Psoas muscle (tissue), 8 donors: Measurements from ENCODE around the gene SLC1A2. TPM values are rescaled to one million over a fixed set of nuclear protein-coding genes. Genes with fewer than 3 reads are reported as not detected.

Experiments used
- ATAC-seq, 4 donors: fragments of 200-7000 bp; cut with Tn5 transposase; one replicate each; pipeline ENCODE4 v1.9.1; 2020; ENCODE audit warnings: moderate library complexity in 3 of 4, mild to moderate bottlenecking in 2 of 4
- DNase-seq, 2 donors: peaks; one replicate each; pipeline ENCODE4 v3.0.0-alpha.2; 2020
- H3K27ac ChIP-seq: fragments of 200-600 bp; one replicate; pipeline ENCODE4 v1.8.0; 2022
- H3K27me3 ChIP-seq, 3 donors: fragments of 200-600 bp in 1 of 3; one replicate each; pipeline versions ENCODE4 v1.6.1 to v1.8.0; 2013 to 2022; ENCODE audit warnings: low read length in 2 of 3, mild to moderate bottlenecking in 2 of 3, moderate library complexity in 1 of 3; ENCODE audit not compliant: insufficient read depth in 3 of 3
- H3K36me3 ChIP-seq, 2 donors: fragments of 200-600 bp in 1 of 2; one replicate each; pipeline versions ENCODE4 v1.6.1 to v1.8.0; 2013 to 2022; ENCODE audit warnings: low read depth in 1 of 2, mild to moderate bottlenecking in 1 of 2, moderate library complexity in 1 of 2; ENCODE audit not compliant: insufficient read depth in 1 of 2
- H3K4me1 ChIP-seq: fragments of 200-600 bp; one replicate; pipeline ENCODE4 v1.8.0; 2022
- H3K4me3 ChIP-seq: fragments of 200-600 bp; one replicate; pipeline ENCODE4 v1.8.0; 2022; ENCODE audit warnings: mild to moderate bottlenecking
- H3K9me3 ChIP-seq: fragments of 200-600 bp; one replicate; pipeline ENCODE4 v1.8.0; 2022
- WGBS, 3 donors: extraction: QIAGEN DNeasy Blood & Tissue Kit; methylation state at CpG; one replicate each; pipeline versions ENCODE4 v1.1.6 to v1.1.7; 2013; 5-methylcytosine and 5-hydroxymethylcytosine counted together
- intact Hi-C, 2 donors: fragments of 100-400 bp; cut with DNase I; formaldehyde crosslinking; loops; one replicate each; pipeline versions ENCODE4 v1.11.0 to v1.14.2; 2022
- polyA plus RNA-seq, 3 donors: library from polyadenylated mRNA; stranded (reverse); fragments of 200-250 nt; gene quantifications; one replicate each; pipeline ENCODE4 v1.2.3, GENCODE V29; 2013
- total RNA-seq, 4 donors: library from RNA; stranded (reverse); fragmentation: NEBNext Ultra II Directional in 2 of 4; extraction: Animal tissue kit (Norgen Biotek cat#: 25700) in 2 of 4; gene quantifications; one replicate each; pipeline versions ENCODE4 v1.2.1 to v1.2.4, GENCODE V29; 2021 to 2023
- TF ChIP-seq, protein P1 (sequence below): fragments of 200-600 bp; IDR thresholded peaks from one replicate; pipeline ENCODE4 v1.8.0; 2022; ENCODE audit warnings: antibody characterized with exemption
- donor health status: healthy with polysubstance abuse.
- donor health status: DM: no; HTN: no; CAD: no; lungs with moderate emphysema.
- donor health status: Bipolar disorder and iron deficiency.
- donor health status: healthy.
- donor health status: DM: yes; HTN: yes; CAD: no.
- donor health status: DM: no; HTN: no; CAD: no.
- donor health status: DM: no; HTN: no; CAD: no.
- donor health status: DM: yes; HTN: yes; CAD: no.

SLC1A2 gene
- total and polyA plus RNA-seq, 7 donors: 0.05 to 2.0 (median 0.35) TPM

DNA sequence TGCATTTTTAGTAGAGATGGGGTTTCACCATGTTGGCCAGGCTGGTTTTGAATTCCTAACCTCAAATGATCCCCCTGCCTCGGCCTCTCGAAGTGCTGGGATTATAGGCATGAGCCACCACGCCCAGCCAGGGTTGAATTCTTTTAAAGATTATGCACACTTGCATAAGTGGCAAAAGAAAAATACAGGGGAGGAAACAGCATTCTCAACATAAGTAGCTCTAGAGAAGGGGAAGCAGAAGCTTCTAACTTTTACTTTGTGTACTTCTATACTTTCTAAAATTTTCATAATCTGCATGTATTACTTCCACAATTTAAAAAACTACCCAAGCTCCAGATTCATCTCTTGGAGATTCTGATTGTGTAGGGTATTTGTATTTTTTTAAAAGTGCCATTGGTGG is 108.0 kb downstream of the SLC1A2 start:
- Histone ChIP-seq H3K36me3 (no peaks in the 10 kb centered on the region), H3K9me3 (no peaks in the 10 kb centered on the region), H3K27me3 (no peaks in the 10 kb centered on the region), H3K4me3 (no peak overlapping the region), H3K4me1 (no peaks in the 10 kb centered on the region), H3K27ac (no peak overlapping the region)
- intact Hi-C loops: no loop called here
- ATAC-seq: no peak
- TF ChIP-seq, protein P1, sequence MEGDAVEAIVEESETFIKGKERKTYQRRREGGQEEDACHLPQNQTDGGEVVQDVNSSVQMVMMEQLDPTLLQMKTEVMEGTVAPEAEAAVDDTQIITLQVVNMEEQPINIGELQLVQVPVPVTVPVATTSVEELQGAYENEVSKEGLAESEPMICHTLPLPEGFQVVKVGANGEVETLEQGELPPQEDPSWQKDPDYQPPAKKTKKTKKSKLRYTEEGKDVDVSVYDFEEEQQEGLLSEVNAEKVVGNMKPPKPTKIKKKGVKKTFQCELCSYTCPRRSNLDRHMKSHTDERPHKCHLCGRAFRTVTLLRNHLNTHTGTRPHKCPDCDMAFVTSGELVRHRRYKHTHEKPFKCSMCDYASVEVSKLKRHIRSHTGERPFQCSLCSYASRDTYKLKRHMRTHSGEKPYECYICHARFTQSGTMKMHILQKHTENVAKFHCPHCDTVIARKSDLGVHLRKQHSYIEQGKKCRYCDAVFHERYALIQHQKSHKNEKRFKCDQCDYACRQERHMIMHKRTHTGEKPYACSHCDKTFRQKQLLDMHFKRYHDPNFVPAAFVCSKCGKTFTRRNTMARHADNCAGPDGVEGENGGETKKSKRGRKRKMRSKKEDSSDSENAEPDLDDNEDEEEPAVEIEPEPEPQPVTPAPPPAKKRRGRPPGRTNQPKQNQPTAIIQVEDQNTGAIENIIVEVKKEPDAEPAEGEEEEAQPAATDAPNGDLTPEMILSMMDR: no peak
- 80 to 86% (median 85%) methylated on average over 3 of the region's 3 CpGs for WGBS, 3 donors
- no peak for DNase-seq

DNA sequence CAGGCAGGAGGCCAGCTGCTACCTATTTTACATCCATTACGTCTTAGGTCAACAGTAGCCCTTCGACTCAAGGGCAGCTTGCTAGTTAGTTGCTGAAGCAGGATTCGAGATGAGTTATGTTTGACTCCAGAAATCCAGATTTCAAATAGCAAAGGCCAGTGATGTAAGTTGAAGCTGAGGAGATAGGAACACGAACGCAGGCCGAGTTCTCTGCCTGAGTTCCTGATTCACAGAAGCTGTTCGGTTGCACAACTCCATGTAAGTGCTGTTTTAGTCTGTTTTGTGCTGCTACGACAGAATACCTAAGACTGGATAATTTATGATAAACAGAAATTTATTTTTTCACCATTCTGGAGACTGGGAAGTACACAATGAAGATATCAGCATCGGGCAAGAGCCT is 111.2 kb downstream of the SLC1A2 start:
- Histone ChIP-seq H3K4me1 (no peaks in the 10 kb centered on the region), H3K36me3 (no peaks in the 10 kb centered on the region), H3K27me3 (no peaks in the 10 kb centered on the region), H3K9me3 (no peaks in the 10 kb centered on the region), H3K27ac (no peak overlapping the region), H3K4me3 (no peak overlapping the region)
- DNase-seq (no peak), ATAC-seq (no peak)
- intact Hi-C loops: no loop called here
- TF ChIP-seq, protein P1: no peak
- WGBS, 3 donors: 89 to 92% (median 90%) methylated on average over 9 of the region's 9 CpGs

DNA sequence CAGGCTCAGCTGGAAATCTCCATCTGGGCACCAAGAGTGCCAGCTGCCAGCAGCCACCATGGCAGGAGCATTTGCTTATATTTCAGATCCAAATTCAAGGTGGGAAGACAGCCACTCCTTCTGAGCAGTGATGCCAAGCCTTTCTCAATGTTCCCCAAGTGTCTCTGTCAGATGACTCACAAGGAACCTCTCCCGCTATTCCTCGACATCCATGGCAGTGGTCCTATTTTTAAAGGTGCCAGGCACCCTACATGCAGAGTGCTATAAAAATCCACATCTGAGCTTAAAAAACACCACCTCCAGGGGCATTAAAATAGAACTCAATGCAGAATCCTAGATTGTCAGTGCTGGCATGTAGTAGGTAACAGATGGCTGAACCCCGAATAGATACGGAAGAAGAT is 112.1 kb downstream of the SLC1A2 start:
- Histone ChIP-seq H3K4me1 (no peaks in the 10 kb centered on the region), H3K9me3 (no peaks in the 10 kb centered on the region), H3K27me3 (no peaks in the 10 kb centered on the region), H3K4me3 (no peak overlapping the region), H3K36me3 (no peaks in the 10 kb centered on the region), H3K27ac (no peak overlapping the region)
- TF ChIP-seq, protein P1: no peak
- ATAC-seq (peak in 2 of 4 donors; percentile 69 to 81), DNase-seq (no peak)
- WGBS, 3 donors: 40 to 87% (median 68%) methylated on average over 4 of the region's 4 CpGs
- intact Hi-C loops: no loop called here

DNA sequence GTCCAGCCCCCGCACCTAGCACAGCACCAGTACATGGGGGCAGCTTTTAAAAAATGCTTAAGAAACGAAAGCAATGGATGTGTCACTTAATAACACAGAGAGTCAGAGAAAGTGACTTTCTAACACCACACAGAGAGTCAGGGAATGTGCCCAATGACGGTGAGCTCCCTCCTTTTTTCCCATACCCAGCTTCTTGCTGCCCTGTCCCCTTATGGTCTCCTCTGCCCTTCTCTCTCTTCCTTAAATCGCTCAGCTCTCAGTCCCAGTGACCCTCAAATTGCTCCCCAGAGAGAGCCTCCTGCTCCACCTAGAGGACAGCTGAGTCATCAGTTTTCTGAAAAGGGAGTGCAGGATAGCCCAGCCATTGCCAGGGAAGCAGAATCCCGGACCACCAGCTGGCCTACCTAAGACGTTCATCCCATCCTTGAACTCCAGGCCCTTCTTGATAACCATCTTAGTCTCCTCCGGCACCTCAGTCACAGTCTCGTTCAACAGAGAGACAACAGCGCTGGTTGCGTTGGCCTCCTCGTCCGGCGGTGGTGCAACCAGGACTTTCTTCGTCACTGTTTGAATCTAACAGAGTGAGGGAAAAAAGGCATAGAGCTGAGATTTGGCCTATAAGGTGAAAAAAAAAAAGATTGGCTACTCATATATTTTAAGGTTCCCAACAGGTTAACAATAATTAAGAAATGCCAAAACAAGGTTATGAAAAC is 113.5 kb downstream of the SLC1A2 start:
- Histone ChIP-seq H3K27me3 (no peaks in the 10 kb centered on the region), H3K4me3 (no peak overlapping the region), H3K27ac (no peak overlapping the region), H3K9me3 (no peaks in the 10 kb centered on the region), H3K4me1 (no peaks in the 10 kb centered on the region), H3K36me3 (no peaks in the 10 kb centered on the region)
- ATAC-seq: no peak
- intact Hi-C loops: no loop called here
- 75 to 77% (median 76%) methylated on average over 14 of the region's 14 CpGs for WGBS, 3 donors
- no peak for DNase-seq
- TF ChIP-seq, protein P1: no peak

DNA sequence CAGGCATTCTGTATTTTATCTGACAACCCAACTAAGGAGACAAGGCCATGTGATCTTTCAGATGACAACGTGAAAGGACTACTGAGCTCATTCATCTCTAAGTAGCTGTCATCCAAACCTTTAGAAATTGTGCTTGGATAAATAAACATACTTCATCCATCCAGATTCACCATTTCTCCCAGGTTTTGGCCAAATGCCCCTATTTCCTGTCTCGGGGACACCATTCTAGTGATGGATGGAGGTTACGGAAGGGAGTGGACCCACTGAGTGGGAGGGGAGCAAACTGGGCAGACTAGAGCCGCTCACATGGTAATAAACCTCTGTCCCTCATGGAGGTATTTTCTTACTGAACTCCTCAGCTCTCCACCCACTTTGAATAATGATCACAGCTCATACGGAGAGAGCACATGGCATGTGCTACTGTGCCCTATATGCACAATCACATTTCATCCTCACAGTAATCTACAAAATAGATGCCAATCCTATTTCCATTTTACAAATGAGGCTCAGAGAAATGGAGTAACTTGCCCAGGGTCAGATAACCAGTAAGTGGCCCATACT is 114.4 kb downstream of the SLC1A2 start:
- DNase-seq (no peak), ATAC-seq (no peak)
- intact Hi-C loops: no loop called here
- TF ChIP-seq, protein P1: no peak
- no peaks in the 10 kb centered on the region for H3K27me3 ChIP-seq
- WGBS, 3 donors: 83 to 85% (median 85%) methylated on average over 5 of the region's 5 CpGs
- H3K4me3 ChIP-seq: no peak overlapping the region
- H3K27ac ChIP-seq: peak overlapping the region; percentile 34
- no peaks in the 10 kb centered on the region for H3K4me1 ChIP-seq
- no peaks in the 10 kb centered on the region for H3K9me3 ChIP-seq
- no peaks in the 10 kb centered on the region for H3K36me3 ChIP-seq
